Chondrocyte (in vitro differentiated cells): ENCODE results near the gene LAMC3. TPM values are rescaled to one million over a fixed set of nuclear protein-coding genes. Genes with fewer than 3 reads are reported as not detected.

Experiments
- DNase-seq: peaks from one replicate; pipeline ENCODE4 v3.0.0; 2021; ENCODE audit warnings: mixed read lengths, low spot score
- H3K27ac Mint-ChIP-seq: one replicate; pipeline ENCODE4 v1.8.0; 2021; ENCODE audit warnings: mild to moderate bottlenecking, moderate library complexity, mixed read lengths; ENCODE audit not compliant: unreplicated experiment
- H3K27me3 Mint-ChIP-seq: 2 replicates; pipeline ENCODE4 v1.8.0; 2021; ENCODE audit warnings: low read depth, mixed read lengths
- H3K36me3 Mint-ChIP-seq: 2 replicates; pipeline ENCODE4 v1.8.0; 2021; ENCODE audit warnings: low read depth, mixed read lengths
- H3K4me1 Mint-ChIP-seq: 2 replicates; pipeline ENCODE4 v1.8.0; 2021; ENCODE audit warnings: low read depth, mild to moderate bottlenecking, mixed read lengths
- H3K4me3 Mint-ChIP-seq: one replicate; pipeline ENCODE4 v1.8.0; 2021; ENCODE audit warnings: mild to moderate bottlenecking, moderate library complexity, mixed read lengths; ENCODE audit not compliant: unreplicated experiment
- H3K9me3 Mint-ChIP-seq: 2 replicates; pipeline ENCODE4 v1.8.0; 2021; ENCODE audit warnings: low read depth, mixed read lengths
- total RNA-seq: library from RNA; stranded (reverse); gene quantifications from 3 replicates; pipeline ENCODE4 v1.2.1, GENCODE V29; 2021
- TF ChIP-seq, protein P1 (sequence below): fragments of 200-600 bp; sonication (generic); IDR thresholded peaks from 2 replicates; pipeline ENCODE4 v1.5.0; 2021; ENCODE audit warnings: antibody characterized with exemption, mild to moderate bottlenecking, moderate library complexity

The LAMC3 gene
- total RNA-seq, 1 donor from 2014 or later: 1.2 TPM

DNA sequence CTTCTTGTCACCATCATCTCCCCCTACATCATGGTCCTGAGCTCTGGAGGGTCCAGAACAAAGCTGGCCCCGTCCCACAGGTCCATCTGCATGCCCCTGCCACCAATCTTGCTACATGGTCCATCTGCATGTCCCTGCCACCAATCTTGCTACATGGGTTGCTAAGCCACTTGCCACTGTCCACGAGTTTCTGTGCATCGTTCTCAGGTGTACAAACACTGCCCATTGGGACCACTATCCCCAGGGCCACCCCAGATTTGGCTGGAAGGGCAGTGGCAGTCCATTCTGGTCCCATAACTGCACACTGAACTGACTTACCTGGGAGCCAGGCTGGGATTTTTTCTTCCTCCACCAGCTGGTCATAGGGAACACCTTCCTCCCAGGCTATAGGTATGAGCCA, 8.0 kb upstream of the LAMC3 start:
- H3K4me1 Mint-ChIP-seq: no peaks in the 10 kb centered on the region
- H3K4me3 Mint-ChIP-seq: no peak overlapping the region
- peaks cover 3% of the 10 kb centered on the region for H3K9me3 Mint-ChIP-seq
- H3K36me3 Mint-ChIP-seq: no peaks in the 10 kb centered on the region
- no peak for DNase-seq
- TF ChIP-seq, protein P1, sequence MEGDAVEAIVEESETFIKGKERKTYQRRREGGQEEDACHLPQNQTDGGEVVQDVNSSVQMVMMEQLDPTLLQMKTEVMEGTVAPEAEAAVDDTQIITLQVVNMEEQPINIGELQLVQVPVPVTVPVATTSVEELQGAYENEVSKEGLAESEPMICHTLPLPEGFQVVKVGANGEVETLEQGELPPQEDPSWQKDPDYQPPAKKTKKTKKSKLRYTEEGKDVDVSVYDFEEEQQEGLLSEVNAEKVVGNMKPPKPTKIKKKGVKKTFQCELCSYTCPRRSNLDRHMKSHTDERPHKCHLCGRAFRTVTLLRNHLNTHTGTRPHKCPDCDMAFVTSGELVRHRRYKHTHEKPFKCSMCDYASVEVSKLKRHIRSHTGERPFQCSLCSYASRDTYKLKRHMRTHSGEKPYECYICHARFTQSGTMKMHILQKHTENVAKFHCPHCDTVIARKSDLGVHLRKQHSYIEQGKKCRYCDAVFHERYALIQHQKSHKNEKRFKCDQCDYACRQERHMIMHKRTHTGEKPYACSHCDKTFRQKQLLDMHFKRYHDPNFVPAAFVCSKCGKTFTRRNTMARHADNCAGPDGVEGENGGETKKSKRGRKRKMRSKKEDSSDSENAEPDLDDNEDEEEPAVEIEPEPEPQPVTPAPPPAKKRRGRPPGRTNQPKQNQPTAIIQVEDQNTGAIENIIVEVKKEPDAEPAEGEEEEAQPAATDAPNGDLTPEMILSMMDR: no peak
- peaks cover 3% of the 10 kb centered on the region for H3K27me3 Mint-ChIP-seq
- no peak overlapping the region for H3K27ac Mint-ChIP-seq

DNA sequence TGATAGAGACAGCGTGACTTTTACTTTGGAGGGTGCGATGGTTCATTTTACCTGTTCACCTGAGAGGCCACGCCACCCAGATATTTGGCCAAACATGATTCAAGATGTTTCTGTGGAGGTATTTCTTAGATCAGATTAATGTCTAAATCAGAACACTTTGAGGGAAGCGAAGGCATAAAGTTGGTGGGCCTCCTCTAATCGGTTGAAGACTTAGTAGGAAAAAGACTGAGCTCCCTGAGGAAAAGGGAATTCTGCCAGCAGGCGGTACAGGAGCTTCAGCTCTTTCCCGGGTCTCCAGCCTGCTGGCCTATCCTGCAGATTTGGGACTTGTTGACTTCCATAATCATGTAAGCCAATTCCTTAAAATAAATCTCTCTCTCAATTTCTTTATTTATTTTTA, 7.0 kb upstream of the LAMC3 start:
- H3K4me1 Mint-ChIP-seq: no peaks in the 10 kb centered on the region
- H3K9me3 Mint-ChIP-seq: peaks cover 3% of the 10 kb centered on the region
- no peak overlapping the region for H3K27ac Mint-ChIP-seq
- H3K4me3 Mint-ChIP-seq: no peak overlapping the region
- TF ChIP-seq, protein P1: no peak
- H3K36me3 Mint-ChIP-seq: no peaks in the 10 kb centered on the region
- H3K27me3 Mint-ChIP-seq: peaks cover 3% of the 10 kb centered on the region
- DNase-seq: no peak

DNA sequence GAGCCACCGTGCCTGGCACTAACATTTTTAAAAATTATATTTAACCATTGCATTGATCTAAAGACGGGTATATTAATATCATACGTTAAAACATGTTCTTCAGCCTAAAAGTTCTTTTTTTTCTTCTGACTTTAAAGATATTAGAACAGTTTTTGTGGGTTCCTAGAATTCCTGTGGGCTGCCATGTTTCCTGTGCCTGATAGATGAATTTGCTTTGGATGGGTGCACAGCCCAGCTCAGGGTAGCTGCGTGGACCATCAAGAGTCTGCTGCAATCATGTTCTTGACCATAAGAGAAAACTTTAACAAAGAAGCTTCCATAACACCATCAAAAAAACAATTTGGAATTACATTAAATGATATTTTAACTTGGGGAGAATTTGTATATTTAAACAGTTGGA, 2.4 kb upstream of the LAMC3 start:
- Mint-ChIP-seq H3K36me3 (no peaks in the 10 kb centered on the region), H3K4me3 (no peak overlapping the region)
- no peak for DNase-seq

DNA sequence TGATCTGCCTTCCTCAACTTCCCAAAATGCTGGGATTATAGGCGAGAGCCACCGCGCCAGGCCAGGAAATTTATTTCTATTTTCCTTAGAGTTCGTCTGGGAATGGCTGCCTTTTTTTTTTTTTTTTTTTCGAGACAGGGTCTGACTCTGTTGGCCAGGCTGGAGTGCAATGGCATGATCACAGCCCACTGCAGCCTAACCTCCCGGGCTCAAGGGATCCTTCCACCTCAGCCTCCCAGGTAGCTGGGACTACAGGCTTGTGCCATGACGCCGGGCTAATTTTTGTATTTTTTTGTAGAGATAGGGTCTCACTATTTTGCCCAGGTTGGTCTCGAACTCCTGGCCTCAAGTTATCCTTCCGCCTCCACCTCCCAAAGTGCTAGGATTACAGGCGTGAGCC, 888 bp upstream of the LAMC3 start:
- peaks cover 21% of the 10 kb centered on the region for H3K4me1 Mint-ChIP-seq
- peak overlapping the region; percentile 57 for H3K4me3 Mint-ChIP-seq
- peaks cover 3% of the 10 kb centered on the region for H3K9me3 Mint-ChIP-seq
- no peaks in the 10 kb centered on the region for H3K36me3 Mint-ChIP-seq
- no peak for DNase-seq
- TF ChIP-seq, protein P1: no peak
- no peaks in the 10 kb centered on the region for H3K27me3 Mint-ChIP-seq
- no peak overlapping the region for H3K27ac Mint-ChIP-seq

More for the DNA sequence above, 2.4 kb upstream of the LAMC3 start:
- H3K27ac Mint-ChIP-seq: no peak overlapping the region
- H3K27me3 Mint-ChIP-seq: no peaks in the 10 kb centered on the region
- peaks cover 3% of the 10 kb centered on the region for H3K9me3 Mint-ChIP-seq
- H3K4me1 Mint-ChIP-seq: peaks cover 14% of the 10 kb centered on the region
- TF ChIP-seq, protein P1: no peak

DNA sequence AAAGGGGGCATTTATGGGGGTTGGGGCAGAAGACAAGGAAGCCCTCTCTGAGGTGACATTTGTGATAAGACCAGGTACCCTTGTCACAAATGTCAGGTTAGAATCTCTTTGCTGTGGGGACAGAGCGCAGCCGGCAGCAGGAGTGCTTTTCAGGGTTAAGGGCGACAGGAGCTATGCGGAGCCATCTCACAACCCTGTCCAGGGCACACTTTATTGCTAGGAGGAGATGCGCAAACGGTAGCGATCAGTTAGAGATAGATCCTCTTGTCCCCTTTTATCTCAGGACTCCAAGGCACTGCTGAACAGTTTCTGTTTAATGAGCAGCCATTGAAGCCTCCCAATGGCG, 438 bp upstream of the LAMC3 start:
- Mint-ChIP-seq H3K27ac (no peak overlapping the region), H3K4me3 (peak overlapping the region; percentile 57), H3K36me3 (no peaks in the 10 kb centered on the region), H3K4me1 (peaks cover 21% of the 10 kb centered on the region), H3K27me3 (no peaks in the 10 kb centered on the region), H3K9me3 (peaks cover 3% of the 10 kb centered on the region)
- TF ChIP-seq, protein P1: no peak
- no peak for DNase-seq
